ENCODE results near the gene TSPO2.
A peak's percentile ranks its signal among the peaks of the same experiment; 100 is the strongest.

The TSPO2 gene

GRCh38 chr6:41066867-41067304, 24.6 kb downstream of the TSPO2 start:
- no peaks in the 10 kb centered on the region for H3K9me3 ChIP-seq (ENCODE audit: control insufficient read depth in 1 of 2, low read length in 2 of 2)
- H3K4me1 ChIP-seq (ENCODE audit: control insufficient read depth in 1 of 2, insufficient read depth in 2 of 2, low read length in 2 of 2): peaks cover 8 to 13% of the 10 kb centered on the region in 2 donors
- no peak overlapping the region for H3K27ac ChIP-seq (ENCODE audit: low read length)
- no peaks in the 10 kb centered on the region for H3K27me3 ChIP-seq (ENCODE audit: low read depth, low read length)
- no peak overlapping the region for H3K4me3 ChIP-seq (ENCODE audit: low read depth in 1 of 2, low read length in 2 of 2)
- peaks cover 18 to 42% of the 10 kb centered on the region in 2 donors for H3K36me3 ChIP-seq (ENCODE audit: control insufficient read depth in 1 of 2, insufficient read depth in 2 of 2, low read length in 2 of 2)

GRCh38 chr6:41071501-41071922, 29.2 kb downstream of the TSPO2 start:
- Histone ChIP-seq H3K27ac (ENCODE audit: low read length) (peak overlapping the region; percentile 100), H3K36me3 (ENCODE audit: control insufficient read depth in 1 of 2, insufficient read depth in 2 of 2, low read length in 2 of 2) (peaks cover 9 to 26% of the 10 kb centered on the region in 2 donors), H3K9me3 (ENCODE audit: control insufficient read depth in 1 of 2, low read length in 2 of 2) (no peaks in the 10 kb centered on the region), H3K27me3 (ENCODE audit: low read depth, low read length) (no peaks in the 10 kb centered on the region), H3K4me3 (ENCODE audit: low read depth in 1 of 2, low read length in 2 of 2) (peak overlapping the region; percentile 80 to 87), H3K4me1 (ENCODE audit: control insufficient read depth in 1 of 2, insufficient read depth in 2 of 2, low read length in 2 of 2) (peaks cover 11 to 16% of the 10 kb centered on the region in 2 donors)

GRCh38 chr6:41071923-41072835, 29.9 kb downstream of the TSPO2 start, which contains the start of gene OARD1:
Gene OARD1 (minus strand): TSS chr6:41072356. CDS start chr6:41071634, 722 bp downstream.
- Histone ChIP-seq H3K27me3 (ENCODE audit: low read depth, low read length) (no peaks in the 10 kb centered on the region), H3K4me1 (ENCODE audit: control insufficient read depth in 1 of 2, insufficient read depth in 2 of 2, low read length in 2 of 2) (peaks cover 9 to 16% of the 10 kb centered on the region in 2 donors), H3K9me3 (ENCODE audit: control insufficient read depth in 1 of 2, low read length in 2 of 2) (no peaks in the 10 kb centered on the region), H3K27ac (ENCODE audit: low read length) (peak within 1 kb of the TSS; percentile 100), H3K4me3 (ENCODE audit: low read depth in 1 of 2, low read length in 2 of 2) (peak within 1 kb of the TSS; percentile 80 to 88), H3K36me3 (ENCODE audit: control insufficient read depth in 1 of 2, insufficient read depth in 2 of 2, low read length in 2 of 2) (peaks cover 9 to 24% of the 10 kb centered on the region in 2 donors)

- Histone ChIP-seq H3K27me3 (ENCODE audit: low read depth, low read length) (no peaks in the 10 kb centered on the region), H3K36me3 (ENCODE audit: control insufficient read depth in 1 of 2, insufficient read depth in 2 of 2, low read length in 2 of 2) (peaks cover 7 to 18% of the 10 kb centered on the region in 2 donors), H3K4me1 (ENCODE audit: control insufficient read depth in 1 of 2, insufficient read depth in 2 of 2, low read length in 2 of 2) (peaks cover 9 to 16% of the 10 kb centered on the region in 2 donors), H3K9me3 (ENCODE audit: control insufficient read depth in 1 of 2, low read length in 2 of 2) (no peaks in the 10 kb centered on the region), H3K4me3 (ENCODE audit: low read depth in 1 of 2, low read length in 2 of 2) (peak within 1 kb of the TSS; percentile 80 to 88), H3K27ac (ENCODE audit: low read length) (peak within 1 kb of the TSS; percentile 100)
Measured at GRCh38 chr6:41072836-41073202, 30.6 kb downstream of the TSPO2 start, which contains the start of gene NFYA. Gene NFYA (plus strand): TSS chr6:41072974. CDS start chr6:41079090, 6,116 bp downstream.

- H3K27ac ChIP-seq (ENCODE audit: low read length): peak overlapping the region; percentile 98
- no peaks in the 10 kb centered on the region for H3K27me3 ChIP-seq (ENCODE audit: low read depth, low read length)
- peak overlapping the region; percentile 80 to 88 for H3K4me3 ChIP-seq (ENCODE audit: low read depth in 1 of 2, low read length in 2 of 2)
- H3K36me3 ChIP-seq (ENCODE audit: control insufficient read depth in 1 of 2, insufficient read depth in 2 of 2, low read length in 2 of 2): peaks cover 2 to 13% of the 10 kb centered on the region in 2 donors
- H3K4me1 ChIP-seq (ENCODE audit: control insufficient read depth in 1 of 2, insufficient read depth in 2 of 2, low read length in 2 of 2): peaks cover 9 to 16% of the 10 kb centered on the region in 2 donors
- no peaks in the 10 kb centered on the region for H3K9me3 ChIP-seq (ENCODE audit: control insufficient read depth in 1 of 2, low read length in 2 of 2)
Measured at GRCh38 chr6:41073203-41073967, 31.1 kb downstream of the TSPO2 start.

- Histone ChIP-seq H3K4me1 (ENCODE audit: control insufficient read depth in 1 of 2, insufficient read depth in 2 of 2, low read length in 2 of 2) (peaks cover 9 to 16% of the 10 kb centered on the region in 2 donors), H3K27me3 (ENCODE audit: low read depth, low read length) (no peaks in the 10 kb centered on the region), H3K9me3 (ENCODE audit: control insufficient read depth in 1 of 2, low read length in 2 of 2) (no peaks in the 10 kb centered on the region), H3K4me3 (ENCODE audit: low read depth in 1 of 2, low read length in 2 of 2) (peak overlapping the region; percentile 80 to 88), H3K27ac (ENCODE audit: low read length) (peak overlapping the region; percentile 98), H3K36me3 (ENCODE audit: control insufficient read depth in 1 of 2, insufficient read depth in 2 of 2, low read length in 2 of 2) (peaks cover 0 to 6% of the 10 kb centered on the region in 2 donors)
Measured at GRCh38 chr6:41073968-41074691, 31.9 kb downstream of the TSPO2 start.

- no peaks in the 10 kb centered on the region for H3K27me3 ChIP-seq (ENCODE audit: low read depth, low read length)
- peaks cover 9 to 16% of the 10 kb centered on the region in 2 donors for H3K4me1 ChIP-seq (ENCODE audit: control insufficient read depth in 1 of 2, insufficient read depth in 2 of 2, low read length in 2 of 2)
- no peaks in the 10 kb centered on the region for H3K9me3 ChIP-seq (ENCODE audit: control insufficient read depth in 1 of 2, low read length in 2 of 2)
- H3K4me3 ChIP-seq (ENCODE audit: low read depth in 1 of 2, low read length in 2 of 2): peak overlapping the region; percentile 80 to 88
- H3K27ac ChIP-seq (ENCODE audit: low read length): peak overlapping the region; percentile 98
- H3K36me3 ChIP-seq (ENCODE audit: control insufficient read depth in 1 of 2, insufficient read depth in 2 of 2, low read length in 2 of 2): peaks cover 0 to 3% of the 10 kb centered on the region in 2 donors
Measured at GRCh38 chr6:41074692-41075436, 32.6 kb downstream of the TSPO2 start.

- Histone ChIP-seq H3K4me1 (ENCODE audit: control insufficient read depth in 1 of 2, insufficient read depth in 2 of 2, low read length in 2 of 2) (peaks cover 3 to 10% of the 10 kb centered on the region in 2 donors), H3K9me3 (ENCODE audit: control insufficient read depth in 1 of 2, low read length in 2 of 2) (no peaks in the 10 kb centered on the region), H3K36me3 (ENCODE audit: control insufficient read depth in 1 of 2, insufficient read depth in 2 of 2, low read length in 2 of 2) (peaks cover 6 to 14% of the 10 kb centered on the region in 2 donors), H3K27ac (ENCODE audit: low read length) (no peak overlapping the region), H3K4me3 (ENCODE audit: low read depth in 1 of 2, low read length in 2 of 2) (no peak overlapping the region), H3K27me3 (ENCODE audit: low read depth, low read length) (no peaks in the 10 kb centered on the region)
Measured at GRCh38 chr6:41075651-41076626, 33.7 kb downstream of the TSPO2 start.

- H3K4me1 ChIP-seq (ENCODE audit: control insufficient read depth in 1 of 2, insufficient read depth in 2 of 2, low read length in 2 of 2): peaks cover 0 to 8% of the 10 kb centered on the region in 2 donors
- H3K4me3 ChIP-seq (ENCODE audit: low read depth in 1 of 2, low read length in 2 of 2): no peak overlapping the region
- no peaks in the 10 kb centered on the region for H3K27me3 ChIP-seq (ENCODE audit: low read depth, low read length)
- H3K36me3 ChIP-seq (ENCODE audit: control insufficient read depth in 1 of 2, insufficient read depth in 2 of 2, low read length in 2 of 2): peaks cover 10 to 20% of the 10 kb centered on the region in 2 donors
- H3K27ac ChIP-seq (ENCODE audit: low read length): no peak overlapping the region
- no peaks in the 10 kb centered on the region for H3K9me3 ChIP-seq (ENCODE audit: control insufficient read depth in 1 of 2, low read length in 2 of 2)
Measured at GRCh38 chr6:41077536-41077935, 35.3 kb downstream of the TSPO2 start.
